Measurements from ENCODE around the gene CAMKK1.

The CAMKK1 gene

DNA sequence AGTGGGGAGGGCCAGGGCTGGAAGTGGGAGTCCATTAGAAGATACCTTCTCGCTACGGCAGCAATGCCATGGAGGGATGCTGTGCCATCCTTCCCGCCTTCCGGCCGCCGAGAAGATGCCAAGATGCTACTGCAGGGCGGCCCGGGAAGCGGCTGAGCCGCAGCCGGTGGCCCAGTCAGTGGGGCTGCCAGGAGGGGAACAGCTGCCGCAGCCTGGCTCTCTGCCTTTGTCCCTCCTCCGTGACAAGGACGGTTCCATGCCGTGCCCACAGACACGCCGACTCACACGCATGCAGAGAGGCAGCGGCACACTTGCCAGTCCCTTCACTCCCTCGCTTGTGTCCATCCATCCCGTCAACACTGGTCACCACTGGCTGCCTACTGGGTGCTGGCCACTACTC, 26.6 kb downstream of the CAMKK1 start:
- Histone ChIP-seq H3K27me3 (no peaks in the 10 kb centered on the region), H3K36me3 (peaks cover 8% of the 10 kb centered on the region), H3K9me3 (no peaks in the 10 kb centered on the region), H3K4me1 (no peaks in the 10 kb centered on the region), H3K4me3 (ENCODE audit: low read depth, low read length) (no peak overlapping the region)
- TF ChIP-seq, protein P1, sequence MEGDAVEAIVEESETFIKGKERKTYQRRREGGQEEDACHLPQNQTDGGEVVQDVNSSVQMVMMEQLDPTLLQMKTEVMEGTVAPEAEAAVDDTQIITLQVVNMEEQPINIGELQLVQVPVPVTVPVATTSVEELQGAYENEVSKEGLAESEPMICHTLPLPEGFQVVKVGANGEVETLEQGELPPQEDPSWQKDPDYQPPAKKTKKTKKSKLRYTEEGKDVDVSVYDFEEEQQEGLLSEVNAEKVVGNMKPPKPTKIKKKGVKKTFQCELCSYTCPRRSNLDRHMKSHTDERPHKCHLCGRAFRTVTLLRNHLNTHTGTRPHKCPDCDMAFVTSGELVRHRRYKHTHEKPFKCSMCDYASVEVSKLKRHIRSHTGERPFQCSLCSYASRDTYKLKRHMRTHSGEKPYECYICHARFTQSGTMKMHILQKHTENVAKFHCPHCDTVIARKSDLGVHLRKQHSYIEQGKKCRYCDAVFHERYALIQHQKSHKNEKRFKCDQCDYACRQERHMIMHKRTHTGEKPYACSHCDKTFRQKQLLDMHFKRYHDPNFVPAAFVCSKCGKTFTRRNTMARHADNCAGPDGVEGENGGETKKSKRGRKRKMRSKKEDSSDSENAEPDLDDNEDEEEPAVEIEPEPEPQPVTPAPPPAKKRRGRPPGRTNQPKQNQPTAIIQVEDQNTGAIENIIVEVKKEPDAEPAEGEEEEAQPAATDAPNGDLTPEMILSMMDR (IDR thresholded peaks at IDR 0.05; ENCODE audit: low read depth, low read length), result no peak
- no peak for DNase-seq

DNA sequence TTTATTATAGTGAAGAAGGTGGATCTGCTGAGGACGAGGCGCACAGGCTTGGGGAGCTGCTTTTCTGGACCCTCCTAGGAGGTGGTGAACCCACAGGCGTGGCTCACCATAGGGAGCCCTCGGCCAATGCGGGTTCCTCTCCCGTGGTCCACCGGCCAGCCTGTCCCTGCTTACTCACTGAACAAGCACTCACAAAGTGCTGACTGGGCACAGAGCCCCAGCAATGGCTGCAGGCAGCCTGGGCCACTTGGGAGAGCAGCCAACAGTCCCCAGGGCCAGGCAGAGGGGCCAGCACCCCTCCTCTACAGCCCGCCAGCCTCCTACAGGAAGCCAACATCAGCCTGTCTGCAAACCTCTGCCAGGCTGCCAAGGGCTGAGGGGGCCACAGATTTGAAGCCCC, 27.7 kb downstream of the CAMKK1 start:
- no peaks in the 10 kb centered on the region for H3K9me3 ChIP-seq
- TF ChIP-seq, protein P1 (IDR thresholded peaks at IDR 0.05; ENCODE audit: low read depth, low read length), result no peak
- H3K36me3 ChIP-seq, result peaks cover 14% of the 10 kb centered on the region
- H3K4me1 ChIP-seq, result no peaks in the 10 kb centered on the region
- H3K27me3 ChIP-seq, result no peaks in the 10 kb centered on the region
- H3K4me3 ChIP-seq (ENCODE audit: low read depth, low read length), result no peak overlapping the region
- DNase-seq, result peak; percentile 54

DNA sequence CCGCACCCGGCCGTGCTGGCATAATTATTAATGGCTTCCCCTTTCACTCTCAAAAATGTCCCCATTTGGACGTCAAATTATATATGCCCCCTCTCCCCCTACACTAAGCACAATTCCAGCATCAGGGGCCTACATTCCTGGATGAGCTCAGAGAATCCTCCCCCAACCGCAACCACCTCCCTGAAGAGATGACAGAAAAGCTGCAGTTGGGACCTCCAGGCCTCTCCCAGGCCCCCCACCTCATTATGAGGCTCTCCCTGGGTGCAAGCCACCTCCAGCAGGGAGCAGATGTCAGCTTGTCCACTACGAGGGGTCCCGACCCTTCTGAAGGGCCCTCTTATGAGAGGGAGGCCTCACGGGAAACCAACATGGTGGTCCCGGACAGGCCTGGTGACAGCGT, 28.3 kb downstream of the CAMKK1 start:
- peaks cover 12% of the 10 kb centered on the region for H3K36me3 ChIP-seq
- H3K4me3 ChIP-seq (ENCODE audit: low read depth, low read length), result no peak overlapping the region
- TF ChIP-seq, protein P1 (IDR thresholded peaks at IDR 0.05; ENCODE audit: low read depth, low read length), result no peak
- DNase-seq, result no peak
- H3K9me3 ChIP-seq, result no peaks in the 10 kb centered on the region
- no peaks in the 10 kb centered on the region for H3K27me3 ChIP-seq
- no peaks in the 10 kb centered on the region for H3K4me1 ChIP-seq

DNA sequence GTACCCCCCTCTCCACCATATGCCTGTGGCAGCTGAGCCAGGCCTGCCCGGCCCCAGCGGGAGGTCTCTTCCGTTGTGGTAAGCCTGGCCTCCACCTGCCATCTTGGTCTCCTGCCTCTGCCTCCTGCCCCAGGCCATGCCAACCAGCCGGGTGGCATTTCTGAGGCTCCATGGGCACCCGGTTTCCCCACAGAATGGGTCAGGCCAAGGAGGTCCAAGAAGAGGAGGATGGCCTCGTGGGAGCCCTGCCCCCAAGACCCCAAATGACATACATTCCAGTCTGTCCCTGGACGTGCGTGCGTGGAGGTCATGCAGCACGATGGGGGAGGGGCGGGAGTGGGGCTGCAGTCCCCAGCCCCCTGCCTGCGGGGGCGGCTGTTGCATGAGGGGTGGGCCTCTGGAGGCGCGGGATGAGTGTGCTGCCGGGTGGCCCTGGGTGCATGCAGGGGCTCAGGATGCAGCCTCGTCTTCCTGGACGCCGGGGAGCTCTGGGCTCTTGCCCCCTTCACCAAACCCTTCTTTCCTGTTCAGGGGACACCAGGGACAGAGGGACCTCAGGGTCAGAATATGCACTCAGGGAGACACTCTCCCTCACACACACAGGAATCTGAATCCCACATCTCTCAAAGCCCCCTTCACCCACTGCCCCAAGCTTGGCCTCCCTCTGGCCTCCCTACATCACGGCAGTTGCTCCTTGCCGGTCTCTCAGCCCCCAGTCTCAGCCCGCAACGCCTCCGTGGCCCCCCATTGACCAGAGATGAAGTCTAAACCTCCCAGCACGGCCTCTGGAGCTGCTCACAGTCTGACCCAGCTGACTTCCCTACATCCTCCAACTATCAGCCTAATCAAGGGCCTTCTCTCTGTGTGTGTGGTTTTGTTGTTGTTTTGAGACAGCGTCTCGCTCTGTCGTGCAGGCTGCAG, 30.8 kb downstream of the CAMKK1 start:
- no peak for DNase-seq
- TF ChIP-seq, protein P1 (IDR thresholded peaks at IDR 0.05; ENCODE audit: low read depth, low read length), result no peak
- Histone ChIP-seq H3K4me3 (ENCODE audit: low read depth, low read length) (no peak overlapping the region), H3K4me1 (no peaks in the 10 kb centered on the region), H3K36me3 (peaks cover 9% of the 10 kb centered on the region), H3K27me3 (no peaks in the 10 kb centered on the region), H3K9me3 (no peaks in the 10 kb centered on the region)

DNA sequence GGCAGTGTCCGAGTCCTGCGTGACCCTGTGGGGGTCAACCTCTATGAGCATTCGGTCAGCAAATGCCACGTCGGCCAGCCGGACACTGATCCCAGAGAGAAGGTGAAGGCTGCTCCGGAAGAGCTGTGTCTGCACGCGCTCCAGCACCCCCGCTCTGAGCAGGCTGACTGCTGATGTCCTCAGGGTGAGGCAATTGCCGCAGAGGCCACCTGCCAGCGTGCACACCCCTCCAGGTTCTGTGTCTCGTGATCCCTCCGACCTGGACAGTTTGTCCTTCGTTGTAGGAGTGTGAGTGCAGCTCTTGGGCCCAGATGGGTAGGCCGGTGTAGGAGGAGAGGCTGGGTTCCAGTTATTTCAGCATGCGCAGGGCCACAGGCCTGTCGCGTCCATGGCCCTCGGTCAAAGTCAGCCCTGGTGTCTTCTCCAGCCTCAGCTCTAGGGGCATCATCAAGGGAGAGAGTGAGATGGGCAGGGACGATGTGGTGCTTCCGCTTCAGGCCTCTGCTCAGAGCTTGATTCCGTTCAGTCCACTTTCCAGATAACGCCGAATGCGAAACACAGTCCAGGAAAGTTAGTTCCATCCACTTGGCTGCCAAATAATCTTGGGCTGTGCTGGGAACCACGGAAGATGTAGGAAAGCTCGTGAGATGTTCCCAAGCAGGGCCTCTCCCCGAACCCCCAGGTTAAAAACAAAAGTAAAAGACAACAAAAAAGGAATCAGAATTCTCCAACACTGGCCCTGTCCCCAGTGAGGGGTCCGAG, 31.7 kb downstream of the CAMKK1 start:
- no peaks in the 10 kb centered on the region for H3K4me1 ChIP-seq
- TF ChIP-seq, protein P1 (IDR thresholded peaks at IDR 0.05; ENCODE audit: low read depth, low read length), result no peak
- H3K27me3 ChIP-seq, result no peaks in the 10 kb centered on the region
- H3K36me3 ChIP-seq, result peaks cover 9% of the 10 kb centered on the region
- DNase-seq, result no peak
- no peak overlapping the region for H3K4me3 ChIP-seq (ENCODE audit: low read depth, low read length)
- no peaks in the 10 kb centered on the region for H3K9me3 ChIP-seq
